GM12891 (cell line): ENCODE results near the gene TBCD.

Source experiments
- DNase-seq: peaks from one replicate; pipeline ENCODE4 v3.0.0; 2011; ENCODE audit warnings: low spot score; ENCODE audit not compliant: insufficient read length
- FAIRE-seq: peaks from 2 replicates; lab custom pipeline; 2011; peaks lifted over from hg19 to GRCh38; lab: Jason Lieb, UNC
- PAX5 ChIP-seq: IDR thresholded peaks from 2 replicates; pipeline ENCODE4 v1.6.1; 2011; ENCODE audit warnings: low read length, moderate library complexity, mild to moderate bottlenecking; ENCODE audit not compliant: insufficient read depth, severe bottlenecking
- POLR2A ChIP-seq: IDR thresholded peaks from 2 replicates; pipeline ENCODE4 v1.6.1; 2011; ENCODE audit warnings: low read depth, low read length, control low read depth
- POLR2AphosphoS5 ChIP-seq: IDR thresholded peaks from 2 replicates; pipeline ENCODE4 v1.6.1; 2011; ENCODE audit warnings: low read depth, low read length, control low read depth
- POU2F2 ChIP-seq: IDR thresholded peaks from 2 replicates; pipeline ENCODE4 v1.6.1; 2011; ENCODE audit warnings: low read depth, mild to moderate bottlenecking, control low read depth, low read length, moderate library complexity
- SPI1 ChIP-seq: IDR thresholded peaks from 2 replicates; pipeline ENCODE4 v1.6.1; 2011; ENCODE audit warnings: low read depth, low read length, control low read depth
- TAF1 ChIP-seq: IDR thresholded peaks from 2 replicates; pipeline ENCODE4 v1.6.1; 2011; ENCODE audit warnings: low read depth, low read length, control low read depth

The TBCD gene

GRCh38 chr17:82789806-82790205 lies 37.9 kb downstream of the TBCD start:
- DNase-seq (no peak), FAIRE-seq (peak; percentile 45)
- no peak for TF ChIP-seq POLR2AphosphoS5
- no peak for TF ChIP-seq SPI1
- TF ChIP-seq TAF1: no peak
- TF ChIP-seq POLR2A: no peak
- TF ChIP-seq PAX5: no peak
- no peak for TF ChIP-seq POU2F2

- no peak for TF ChIP-seq POU2F2
- no peak for TF ChIP-seq POLR2AphosphoS5
- no peak for TF ChIP-seq PAX5
- no peak for TF ChIP-seq TAF1
- TF ChIP-seq POLR2A: no peak
- no peak for TF ChIP-seq SPI1
- DNase-seq: no peak
- no peak for FAIRE-seq
Observed at GRCh38 chr17:82790391-82790790, 38.5 kb downstream of the TBCD start.

- no peak for FAIRE-seq
- no peak for DNase-seq
- TF ChIP-seq PAX5 (no peak), POU2F2 (no peak), POLR2AphosphoS5 (no peak)
Observed at GRCh38 chr17:82791532-82791931, 39.7 kb downstream of the TBCD start.

GRCh38 chr17:82793974-82794630 lies 42.2 kb downstream of the TBCD start:
- DNase-seq (no peak), FAIRE-seq (no peak)
- no peak for TF ChIP-seq POLR2AphosphoS5
- no peak for TF ChIP-seq PAX5

- no peak for TF ChIP-seq POLR2AphosphoS5
- no peak for TF ChIP-seq PAX5
- TF ChIP-seq TAF1: no peak
- no peak for TF ChIP-seq POU2F2
- TF ChIP-seq POLR2A: no peak
- no peak for TF ChIP-seq SPI1
- FAIRE-seq (no peak), DNase-seq (no peak)
Observed at GRCh38 chr17:82794781-82795482, 43.1 kb downstream of the TBCD start.

- DNase-seq: no peak
- FAIRE-seq: no peak
- TF ChIP-seq SPI1 (no peak), POLR2A (no peak), POLR2AphosphoS5 (no peak), PAX5 (no peak), TAF1 (no peak), POU2F2 (no peak)
Observed at GRCh38 chr17:82795615-82796014, 43.8 kb downstream of the TBCD start.

- DNase-seq (no peak), FAIRE-seq (no peak)
- TF ChIP-seq POU2F2 (no peak), POLR2A (no peak)
Observed at GRCh38 chr17:82797061-82797460, 45.2 kb downstream of the TBCD start.

GRCh38 chr17:82798752-82799151 lies 46.9 kb downstream of the TBCD start:
- no peak for TF ChIP-seq POLR2A
- no peak for TF ChIP-seq SPI1
- TF ChIP-seq TAF1: no peak
- TF ChIP-seq POLR2AphosphoS5: no peak
- no peak for TF ChIP-seq PAX5
- TF ChIP-seq POU2F2: no peak
- DNase-seq (no peak), FAIRE-seq (no peak)

- no peak for TF ChIP-seq POU2F2
- TF ChIP-seq TAF1: no peak
- TF ChIP-seq SPI1: no peak
- no peak for TF ChIP-seq POLR2AphosphoS5
- no peak for TF ChIP-seq POLR2A
- TF ChIP-seq PAX5: no peak
- DNase-seq (no peak), FAIRE-seq (no peak)
Observed at GRCh38 chr17:82799591-82799990, 47.7 kb downstream of the TBCD start.

- FAIRE-seq: no peak
- TF ChIP-seq POU2F2 (no peak), PAX5 (no peak), POLR2AphosphoS5 (no peak), SPI1 (no peak), POLR2A (no peak), TAF1 (no peak)
- DNase-seq: no peak
Observed at GRCh38 chr17:82800885-82801284, 49.0 kb downstream of the TBCD start.
